AG20443 (cell line): ENCODE measurements around the gene TTLL6.
A peak's percentile ranks its signal among the peaks of the same experiment; 100 is the strongest.

Experiments used
- DNase-seq: peaks from one replicate; pipeline ENCODE4 v3.0.0; 2012; ENCODE audit warnings: low spot score, mixed read lengths

Gene TTLL6

DNA sequence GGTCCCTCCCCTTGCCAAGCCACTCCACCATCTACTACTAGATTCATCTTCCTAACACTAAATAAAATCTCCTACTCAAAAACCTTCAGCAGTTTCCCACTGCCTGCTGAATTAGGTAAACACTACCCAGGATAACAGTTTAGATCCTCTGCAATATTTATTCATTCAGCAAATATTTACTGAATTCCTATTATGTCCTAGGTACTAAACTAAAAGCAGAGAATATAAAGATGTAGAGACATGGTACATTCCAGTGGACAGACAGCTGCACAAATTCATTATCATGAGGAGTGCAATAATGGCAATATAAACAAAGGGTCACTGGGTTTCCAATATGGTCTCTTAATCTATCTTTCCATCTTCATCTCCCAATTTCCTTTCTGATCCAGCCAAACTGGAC lies 57.7 kb downstream of the TTLL6 start:
- DNase-seq = no peak

DNA sequence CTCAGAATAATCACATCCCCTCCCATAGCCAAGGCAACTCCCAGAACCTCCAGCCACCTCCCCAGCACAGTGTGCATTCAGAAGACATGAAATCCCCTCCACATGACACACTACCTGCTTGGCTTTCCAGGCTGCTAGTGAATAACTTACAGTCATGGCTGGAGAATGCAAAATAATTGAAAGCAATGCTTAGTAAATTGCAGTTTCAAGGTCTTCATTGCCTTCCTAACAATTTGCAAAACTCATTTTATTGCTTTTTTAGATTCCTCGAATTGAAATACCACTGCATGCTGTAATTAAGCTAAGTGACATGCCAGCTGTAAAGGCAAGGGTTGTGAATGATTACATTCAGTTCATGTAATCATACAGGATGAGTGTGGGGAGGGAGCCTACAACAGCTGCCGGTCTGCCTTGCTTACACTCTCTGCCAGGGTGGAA lies 59.5 kb downstream of the TTLL6 start:
- DNase-seq = peak; percentile 21

DNA sequence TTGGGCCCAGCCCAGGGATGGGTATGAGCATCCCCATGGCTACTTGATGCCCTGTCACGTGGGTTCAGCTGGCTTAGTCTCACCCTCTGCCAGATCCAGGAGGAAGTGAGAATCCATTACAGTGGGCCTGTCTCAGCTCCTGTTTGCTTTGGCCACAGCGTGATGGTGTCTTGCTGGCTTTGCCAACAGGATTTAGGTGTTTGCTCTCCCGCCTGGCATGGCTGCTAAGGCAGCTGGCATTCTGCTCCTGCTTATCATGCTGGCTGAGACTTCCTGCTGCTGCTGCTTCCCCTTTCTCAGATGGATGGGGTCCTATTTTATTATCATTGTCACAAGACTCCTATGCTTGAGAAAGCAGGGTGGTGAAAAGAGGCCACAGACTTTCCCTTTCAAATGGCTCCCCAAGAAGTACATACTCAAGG lies 60.2 kb downstream of the TTLL6 start:
- DNase-seq = no peak

DNA sequence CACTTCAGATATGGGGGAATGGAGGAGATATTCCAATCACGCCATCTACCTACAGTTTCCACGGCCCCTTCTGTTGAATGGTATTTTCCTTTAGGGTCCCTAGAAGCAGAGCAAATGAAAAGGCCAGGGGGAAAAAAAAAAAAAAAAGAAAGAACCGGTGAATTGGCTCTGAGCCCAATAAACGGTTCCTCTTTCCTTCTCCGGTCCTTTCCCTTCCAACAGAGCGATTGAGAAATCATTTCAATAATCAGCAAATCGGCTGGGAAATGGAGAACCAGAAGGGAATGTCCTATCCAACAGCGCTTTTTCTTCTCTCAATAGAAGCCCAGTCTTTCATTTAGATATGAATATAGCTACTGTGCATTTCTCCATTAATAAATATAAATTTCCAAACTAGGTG lies 61.7 kb downstream of the TTLL6 start:
- DNase-seq = no peak

DNA sequence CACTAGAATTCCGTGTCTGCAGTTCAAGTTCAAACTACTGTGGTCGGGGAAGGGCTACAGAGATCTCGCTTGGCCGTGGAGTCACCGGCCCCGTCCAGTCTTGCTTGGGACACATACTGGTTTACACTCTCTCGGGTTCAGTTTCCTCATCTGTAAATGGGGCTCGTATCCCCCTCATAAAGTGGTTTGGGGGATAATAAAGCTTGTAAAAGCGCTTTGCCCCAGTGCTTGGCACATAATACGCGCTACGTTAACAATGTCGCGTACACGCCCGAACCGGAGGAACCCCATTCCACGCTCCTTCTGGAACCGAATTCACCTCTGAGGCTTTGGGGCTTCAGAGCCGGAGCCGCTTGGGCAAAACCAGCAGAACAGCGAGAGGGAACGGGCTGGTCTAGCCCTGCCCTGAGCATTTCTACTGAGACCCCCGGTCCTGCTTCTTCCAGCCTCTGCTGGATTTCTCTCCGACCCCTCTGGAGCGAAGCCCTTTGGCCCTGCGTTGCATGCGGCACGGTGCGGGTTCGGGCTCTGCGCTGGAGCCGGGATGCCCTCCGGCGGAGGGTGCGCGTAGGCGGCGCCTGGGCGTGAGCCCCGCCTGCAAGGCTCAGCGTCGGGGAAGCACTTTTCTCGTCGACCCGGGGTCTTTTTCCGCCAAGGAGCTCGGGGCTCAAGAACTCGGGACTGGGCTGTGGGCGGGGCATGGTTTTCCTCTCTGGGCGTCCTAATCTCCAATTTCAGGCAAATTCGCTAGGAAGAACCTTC lies 62.3 kb downstream of the TTLL6 start:
- peak; percentile 12 for DNase-seq

DNA sequence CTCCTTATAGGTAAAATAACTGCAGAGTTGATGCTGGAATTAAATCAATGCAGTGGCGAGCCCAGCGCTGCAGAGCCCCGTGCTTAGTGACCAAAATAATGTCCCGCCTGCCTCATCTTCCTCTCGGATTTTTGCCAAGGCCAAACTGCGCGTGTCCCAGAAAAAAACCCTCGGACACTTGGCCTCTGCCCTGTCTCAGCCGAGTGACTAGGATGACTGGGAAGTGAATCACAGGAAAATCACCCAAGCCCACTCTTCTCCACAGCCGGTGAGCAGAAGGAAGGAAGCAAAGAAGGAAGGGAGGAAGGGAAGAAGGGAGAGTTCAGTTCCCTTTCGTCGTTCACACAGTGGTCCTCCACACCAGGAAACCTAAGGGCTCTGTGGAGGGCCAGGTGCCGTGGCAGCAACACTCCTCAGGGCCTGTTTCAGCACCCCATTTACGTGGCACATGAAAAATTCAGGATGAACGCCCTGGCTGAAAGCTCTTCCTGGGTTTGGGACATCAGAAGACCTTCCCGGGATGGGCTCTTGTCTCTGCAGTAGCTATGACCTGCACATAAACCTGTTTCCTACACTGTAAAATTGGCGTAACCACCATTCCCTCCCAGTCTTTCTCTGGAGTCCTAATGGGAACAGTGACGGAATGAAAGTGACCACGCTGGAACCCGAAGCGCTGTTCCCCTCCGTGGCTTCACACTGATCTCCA lies 63.1 kb downstream of the TTLL6 start:
- peak; percentile 16 for DNase-seq

DNA sequence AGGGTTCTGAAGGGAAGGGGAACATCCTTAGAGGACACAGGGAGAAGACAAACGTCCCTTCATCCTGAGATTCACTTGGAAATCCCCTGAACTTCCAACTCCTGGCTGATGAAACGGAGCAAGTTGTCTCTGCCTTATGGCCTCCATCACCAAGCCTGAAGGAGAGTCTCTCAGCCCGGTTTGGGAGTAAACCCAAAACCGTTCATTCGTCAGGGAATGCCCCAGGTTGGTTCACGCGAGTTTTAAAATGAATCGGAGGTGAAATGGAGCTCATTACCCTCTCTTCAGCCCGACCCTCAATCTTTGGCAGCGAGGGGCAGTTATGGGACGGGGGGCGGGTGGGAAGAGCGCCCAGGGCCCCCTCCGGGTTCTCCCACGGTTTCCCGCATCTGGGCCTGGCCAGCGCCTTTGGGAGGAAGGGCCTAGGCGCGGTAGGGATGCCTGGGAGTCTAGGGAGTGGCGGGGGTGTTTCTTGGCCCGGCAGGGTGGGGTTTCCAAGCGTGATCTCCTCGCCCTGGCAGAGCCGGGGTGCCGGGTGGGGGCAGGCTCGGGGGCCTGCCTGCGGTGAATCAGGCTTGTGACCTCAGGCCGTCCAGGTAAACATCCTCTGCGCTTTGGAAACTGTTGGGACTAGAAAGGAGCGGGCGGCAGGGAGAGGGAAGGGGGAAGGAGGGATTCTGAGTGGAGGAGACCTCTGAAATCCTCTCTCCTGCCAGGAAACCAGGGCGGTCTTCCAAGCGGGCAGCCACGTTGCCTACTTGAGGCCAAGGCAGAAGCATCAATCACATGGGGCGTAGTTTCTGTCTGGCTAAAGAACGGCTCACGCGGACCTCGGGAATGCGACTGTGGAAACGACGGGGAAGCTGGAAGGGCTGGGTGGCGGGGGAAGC lies 64.4 kb downstream of the TTLL6 start:
- no peak for DNase-seq

DNA sequence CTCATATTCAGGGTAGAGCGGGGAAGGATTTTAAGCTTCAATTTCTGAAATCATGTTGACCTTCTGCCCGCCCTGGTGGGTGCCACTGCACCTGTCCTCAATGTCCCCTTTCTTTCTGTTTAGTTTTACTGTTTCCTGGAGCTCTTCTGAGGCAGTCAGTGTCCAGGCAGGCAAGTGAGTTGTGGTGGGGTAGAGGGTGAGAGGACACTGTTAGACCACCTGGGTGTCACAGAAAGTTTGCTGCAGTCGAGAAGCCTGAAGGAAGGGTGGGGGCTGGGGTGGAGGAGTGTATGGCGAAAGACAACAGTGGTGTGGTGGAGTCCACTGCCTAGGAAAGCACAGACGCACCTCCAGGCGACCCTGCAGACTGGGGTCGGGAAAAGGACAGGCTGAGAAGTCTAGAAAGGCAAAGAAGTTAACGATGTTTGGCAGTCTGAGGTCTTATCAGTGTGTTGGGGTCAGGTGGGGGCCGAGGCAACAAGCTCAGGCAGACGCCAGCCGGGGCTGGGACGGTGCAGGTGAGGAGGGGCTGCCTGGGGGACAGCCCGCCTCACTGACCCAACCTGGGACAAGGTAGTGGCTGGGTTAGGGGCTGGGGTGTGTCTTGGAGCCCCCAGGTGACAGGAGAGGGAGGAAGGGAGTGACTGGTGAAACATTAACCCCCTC lies 65.2 kb downstream of the TTLL6 start:
- no peak for DNase-seq

DNA sequence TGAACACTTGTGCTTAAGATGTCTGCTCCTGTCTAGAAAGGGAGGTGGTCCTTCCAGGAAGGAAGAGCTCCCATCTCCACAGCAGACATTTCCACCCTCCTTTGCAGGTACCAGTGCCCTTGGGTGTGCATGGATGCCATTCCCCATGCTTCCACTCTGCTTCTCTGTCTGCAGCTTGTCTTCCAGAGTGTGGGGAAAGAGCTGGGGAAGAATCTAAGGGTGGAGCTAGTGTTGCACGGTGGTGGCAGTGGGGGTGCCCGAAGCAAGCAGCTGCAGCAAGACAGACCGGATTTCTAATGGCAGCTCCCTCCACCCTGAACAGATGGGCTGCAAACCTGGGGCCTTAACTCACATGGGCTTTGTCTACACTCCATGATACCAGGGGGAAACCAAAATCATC lies 65.9 kb downstream of the TTLL6 start:
- no peak for DNase-seq

DNA sequence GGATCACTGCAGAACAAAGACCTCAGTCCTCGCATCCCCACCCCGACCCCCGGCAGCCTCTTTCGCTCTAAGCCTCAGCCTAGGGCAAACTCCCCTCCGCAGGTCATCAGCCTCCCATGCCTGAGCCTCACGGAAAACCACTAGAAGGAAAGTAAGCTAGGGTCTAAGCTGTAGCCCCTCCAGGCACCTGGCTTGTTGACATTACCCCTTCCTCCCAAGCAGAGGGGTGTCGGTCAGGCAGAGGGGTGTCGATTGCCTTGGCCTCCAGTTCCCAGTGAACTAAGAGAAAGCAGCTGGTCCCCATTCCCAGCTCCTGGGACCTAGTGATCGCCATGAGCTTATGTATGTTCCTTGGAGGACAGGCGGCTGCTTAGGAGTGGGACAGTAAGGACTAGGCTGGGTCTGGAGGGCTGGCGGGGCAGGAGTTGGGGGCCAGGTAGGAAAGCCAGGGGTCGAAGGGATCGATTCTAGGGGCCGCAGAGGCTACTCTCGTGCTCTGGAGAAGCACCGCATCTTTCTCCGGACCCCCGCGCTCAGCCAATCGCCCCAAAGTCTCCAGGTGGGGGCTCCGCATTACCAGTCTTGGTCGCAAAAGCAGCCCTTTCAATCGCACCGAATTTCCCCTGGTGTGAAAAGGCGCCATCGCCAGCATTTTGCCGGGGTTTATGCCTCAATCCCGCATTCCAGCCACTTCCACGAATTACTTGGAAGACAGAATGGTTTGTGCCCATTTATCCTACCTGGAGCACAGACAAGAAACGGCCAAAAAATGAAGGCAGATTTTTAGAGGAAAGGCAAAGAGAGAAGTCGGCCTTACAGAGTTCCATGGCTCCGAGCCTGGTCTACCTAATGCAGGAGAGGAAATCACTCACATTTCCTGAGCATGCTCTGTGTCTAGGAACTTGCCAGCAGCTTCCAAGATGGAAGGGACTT lies 67.1 kb downstream of the TTLL6 start:
- DNase-seq = no peak

DNA sequence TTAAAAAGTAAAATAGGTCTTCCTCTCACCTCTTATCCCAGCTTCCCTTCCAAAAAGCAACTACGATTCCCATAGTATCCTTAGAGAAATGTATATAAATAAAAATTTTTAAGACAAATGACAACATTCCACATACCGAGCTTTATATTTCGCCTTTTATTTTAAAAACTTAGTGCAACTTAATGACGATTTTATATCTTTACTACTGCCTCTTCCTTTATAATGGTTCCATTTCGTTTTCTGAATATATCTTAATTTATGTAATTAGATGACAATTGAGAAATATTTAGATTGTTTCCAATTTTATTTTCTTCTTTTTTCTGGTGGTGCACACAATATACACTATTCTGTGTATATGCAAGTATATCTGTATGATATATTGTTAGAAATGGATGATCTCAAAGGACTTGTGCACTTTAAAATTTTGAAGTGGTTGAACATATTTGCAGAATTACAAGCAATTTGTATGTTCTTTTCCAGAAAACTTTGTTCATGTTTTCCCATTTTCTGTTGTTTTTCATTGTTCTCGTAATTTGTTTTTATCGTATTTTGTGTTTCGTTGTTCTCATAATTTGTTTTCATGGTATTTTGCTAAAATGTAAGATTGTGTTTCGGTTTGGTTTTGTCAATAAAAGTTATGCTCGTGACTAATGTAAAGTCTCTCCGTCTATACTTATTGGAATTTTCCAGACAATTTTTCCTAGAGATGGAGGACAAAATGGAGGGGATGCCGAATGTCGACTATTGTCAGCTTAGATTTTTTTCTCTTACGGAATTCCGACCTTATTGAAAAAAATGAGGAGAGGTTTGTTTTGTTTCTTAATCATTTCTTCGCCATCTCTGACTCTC lies 68.1 kb downstream of the TTLL6 start:
- no peak for DNase-seq

DNA sequence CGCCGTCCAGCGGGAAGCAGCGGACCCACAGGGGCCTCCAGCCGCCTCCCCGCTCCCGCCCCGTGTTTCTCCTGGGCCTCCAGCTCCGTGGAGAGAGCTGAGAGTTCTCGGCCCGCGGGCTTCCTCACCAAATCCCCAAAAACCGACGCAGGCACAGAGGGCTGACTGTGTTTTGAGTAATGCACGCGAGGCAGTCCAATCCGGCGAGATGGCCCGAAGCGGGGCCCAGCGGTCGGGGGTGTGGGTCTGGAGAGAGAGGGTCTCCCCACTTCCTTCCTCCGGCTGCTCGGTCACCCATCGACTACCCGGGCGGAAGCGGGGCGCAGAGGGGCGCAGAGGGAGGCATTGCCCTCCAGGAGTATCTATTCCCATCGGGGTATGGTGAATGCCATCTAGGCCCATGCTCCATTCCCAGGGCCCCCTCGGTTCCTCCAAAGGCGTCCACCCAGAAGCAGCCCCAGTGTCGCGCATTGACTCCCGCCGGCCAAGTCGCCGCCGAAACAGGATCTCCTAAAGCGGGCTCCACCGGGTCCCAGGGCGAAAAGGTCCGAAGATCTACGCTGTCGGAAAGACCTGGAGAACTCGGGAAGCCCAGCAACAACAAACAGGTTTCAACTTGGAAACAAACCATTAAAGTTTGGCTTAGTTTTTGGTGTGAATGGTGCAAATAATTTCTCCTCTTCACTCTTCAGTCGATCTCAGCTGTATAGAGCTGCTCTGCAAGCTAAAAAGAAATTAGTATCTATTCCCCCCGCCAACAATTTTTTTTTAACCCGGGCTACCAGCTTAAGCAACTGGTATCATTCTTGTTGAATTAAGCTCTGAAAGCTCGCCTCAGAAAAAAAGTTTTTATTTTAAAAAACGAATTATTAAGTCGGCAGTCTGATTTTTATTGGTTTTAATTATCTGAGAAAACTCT lies 69.3 kb downstream of the TTLL6 start:
- no peak for DNase-seq

DNA sequence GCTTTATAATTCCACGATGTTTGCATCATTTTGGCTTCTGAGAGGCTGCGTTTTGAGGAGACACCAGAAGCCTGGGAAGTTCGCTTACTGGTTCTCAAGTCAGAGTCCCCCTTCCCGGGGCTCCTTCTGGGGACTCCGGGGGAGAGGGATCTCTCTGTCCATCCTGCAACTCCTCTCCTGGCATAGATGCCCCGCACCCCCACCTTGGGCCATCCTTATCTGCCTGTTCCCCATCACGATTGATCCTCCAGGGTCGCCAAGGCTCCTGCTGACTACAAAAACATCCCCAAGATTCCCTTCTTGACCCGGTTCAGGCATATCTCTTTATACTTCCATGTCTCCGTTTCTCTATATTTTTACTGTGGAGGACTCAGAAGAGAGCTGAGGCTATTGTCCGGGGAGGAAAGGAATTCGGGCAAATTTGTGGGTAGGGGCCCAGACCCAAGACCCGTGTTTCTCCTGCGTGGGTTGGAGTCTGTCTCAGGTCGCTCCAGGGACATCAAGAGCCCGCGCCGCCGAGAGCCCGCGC lies 70.0 kb downstream of the TTLL6 start:
- DNase-seq = no peak

DNA sequence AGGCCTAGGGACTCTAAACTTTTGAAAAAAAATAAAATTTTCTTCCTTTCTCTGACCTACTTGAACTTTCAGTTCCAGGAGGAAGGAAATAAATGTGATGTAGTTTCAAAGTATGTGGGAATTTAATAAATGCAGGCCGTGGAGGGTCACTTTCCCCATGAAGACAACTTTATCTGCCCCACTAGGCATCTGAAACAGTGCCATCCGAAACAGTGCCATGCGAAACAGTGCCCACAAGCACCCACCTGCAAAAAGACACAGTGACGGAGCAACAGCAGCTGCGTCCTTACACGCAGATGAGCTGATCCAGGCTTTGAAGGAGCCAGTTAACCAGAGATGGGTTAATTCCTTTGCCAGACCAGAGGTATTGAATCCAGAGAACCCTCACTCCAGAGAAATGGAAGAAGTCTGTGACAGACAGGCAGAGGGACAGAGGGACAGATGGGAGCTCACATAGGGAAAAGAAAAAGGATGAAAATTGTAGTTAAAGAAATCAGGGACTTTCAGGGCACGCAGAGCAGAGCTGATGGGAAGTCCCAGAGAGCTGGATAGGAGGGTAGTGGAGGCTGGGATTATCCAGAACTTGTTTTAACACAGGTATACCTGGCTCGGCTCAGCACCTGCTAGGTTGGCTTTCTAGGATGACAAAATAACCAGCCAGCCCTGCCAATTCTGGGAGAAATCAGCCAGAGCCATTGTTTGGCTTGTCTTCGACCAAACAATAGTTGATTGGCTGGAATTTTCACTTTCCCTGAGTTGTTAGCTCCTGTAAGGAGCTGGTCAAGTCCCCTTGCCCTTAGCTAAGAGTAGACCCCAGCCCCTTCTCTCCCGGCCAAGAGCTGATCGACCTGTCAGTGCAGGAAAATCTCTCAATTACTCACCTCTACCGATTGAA lies 71.4 kb downstream of the TTLL6 start:
- DNase-seq = no peak

DNA sequence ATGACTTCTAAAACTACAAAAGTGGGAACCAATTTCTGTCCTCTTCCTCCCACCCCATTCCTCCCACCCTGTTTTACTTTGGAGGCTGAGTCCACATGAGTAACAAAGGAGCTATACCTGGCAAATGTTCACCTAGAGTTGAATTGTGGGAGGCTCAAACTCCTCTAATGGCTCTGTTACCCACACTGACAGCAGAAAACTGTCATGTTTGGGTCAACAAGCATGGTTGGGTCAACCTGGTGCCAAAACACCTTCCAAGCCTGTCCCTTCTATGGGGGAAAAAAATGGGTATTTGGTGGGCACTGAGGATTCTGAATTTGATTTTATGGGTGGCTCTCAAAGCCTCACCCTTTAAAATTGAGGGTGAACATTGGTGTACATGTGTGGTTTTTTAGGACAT lies 76.5 kb downstream of the TTLL6 start:
- DNase-seq = no peak

DNA sequence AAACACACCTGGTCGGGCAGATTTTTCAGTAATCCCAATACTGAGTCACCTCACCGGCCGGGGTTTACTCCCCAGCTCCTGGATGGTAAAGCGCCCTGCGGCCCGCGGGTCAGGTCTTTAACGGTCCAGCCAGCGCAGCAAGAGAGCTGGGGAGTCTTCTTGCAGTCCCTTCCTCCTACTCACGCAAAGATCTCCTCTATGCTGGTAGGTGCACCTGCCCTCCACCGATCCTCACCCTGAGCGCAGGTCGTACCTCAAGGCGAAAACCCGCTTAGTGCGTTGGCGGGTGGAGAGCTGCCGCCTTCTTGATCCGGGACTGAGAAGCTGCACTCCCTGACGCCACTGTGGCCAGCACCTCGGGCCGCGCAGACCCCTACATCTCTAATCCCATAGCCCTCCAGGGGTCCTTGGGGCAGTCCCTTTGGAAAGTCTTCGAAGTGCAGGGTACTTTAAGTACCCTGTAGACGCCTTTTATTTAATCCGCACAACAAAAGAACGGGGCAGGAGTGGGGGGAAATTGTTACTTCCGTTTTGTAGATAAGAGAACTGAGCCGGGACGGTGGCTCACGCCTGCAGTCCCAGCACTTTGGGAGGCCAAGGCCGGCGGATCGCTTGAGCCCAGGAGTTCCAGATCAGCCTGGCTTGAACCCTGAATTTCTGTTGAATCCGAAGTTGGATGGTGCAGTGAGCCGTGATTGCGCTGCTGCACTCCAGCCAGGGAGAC lies 78.1 kb downstream of the TTLL6 start:
- DNase-seq = no peak

DNA sequence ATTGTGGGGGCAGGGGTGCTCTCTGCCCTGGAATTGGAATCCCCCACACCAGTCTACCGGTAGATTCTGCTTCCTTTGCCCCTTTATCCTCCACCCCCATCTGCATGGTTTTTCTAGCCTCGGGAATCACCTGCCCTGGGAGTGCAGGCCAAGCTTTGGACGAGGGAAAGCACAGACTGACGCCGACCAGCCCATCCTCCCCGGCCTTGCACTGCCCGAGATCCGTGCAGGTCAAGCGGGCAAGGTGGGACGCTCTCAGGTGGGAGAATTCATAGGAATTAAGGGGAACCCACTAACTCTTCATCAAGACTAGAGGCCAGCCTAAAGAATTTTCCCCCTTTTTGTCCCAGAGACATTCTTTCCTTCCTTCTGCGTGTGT lies 78.6 kb downstream of the TTLL6 start:
- DNase-seq = no peak
